ENCODE data around the gene TFB1M. TPM values are rescaled to one million over a fixed set of nuclear protein-coding genes. Genes with fewer than 3 reads are reported as not detected.

TFB1M gene
- total RNA-seq, 2 experiments from 2014 or later = 7.2 to 9.2 TPM

- intact Hi-C loops (cut with DNase I, micrococcal nuclease) = no loop called here
- Mint-ChIP-seq H3K36me3 (ENCODE audit: low read depth) (peaks cover 57% of the 10 kb centered on the region), H3K4me1 (ENCODE audit: low read depth) (peaks cover 12% of the 10 kb centered on the region), H3K4me3 (no peak overlapping the region), H3K9me3 (no peaks in the 10 kb centered on the region), H3K27me3 (no peaks in the 10 kb centered on the region), H3K27ac (no peak overlapping the region)
- Histone ChIP-seq H3K4me1 (ENCODE audit: insufficient read depth, low read length) (no peaks in the 10 kb centered on the region), H3K27ac (ENCODE audit: low read depth in 1 of 2, low read length in 2 of 2) (no peak overlapping the region), H3K36me3 (ENCODE audit: insufficient read depth, low read length) (peaks cover 19% of the 10 kb centered on the region), H3K9me3 (ENCODE audit: control insufficient read depth in 1 of 2, insufficient read depth in 1 of 2, low read length in 2 of 2) (no peaks in the 10 kb centered on the region), H3K27me3 (ENCODE audit: control insufficient read depth in 1 of 2, insufficient read depth in 2 of 2, low read length in 2 of 2) (no peaks in the 10 kb centered on the region), H3K4me3 (ENCODE audit: low read length) (no peak overlapping the region)
- no peak for TF ChIP-seq CTCF (IDR thresholded peaks at IDR 0.05)
- POLR2A ChIA-PET = no interaction called here
- DNase-seq (no peak), ATAC-seq (ENCODE audit: poor library complexity) (no peak)
- CTCF ChIA-PET = no interaction called here
These were observed 46.9 kb downstream of the TFB1M start for GRCh38 chr6:155267411-155267810.

GRCh38 chr6:155265843-155266535 lies 48.3 kb downstream of the TFB1M start:
- Mint-ChIP-seq H3K4me1 (ENCODE audit: low read depth) (peaks cover 12% of the 10 kb centered on the region), H3K27ac (no peak overlapping the region), H3K9me3 (no peaks in the 10 kb centered on the region), H3K36me3 (ENCODE audit: low read depth) (peaks cover 68% of the 10 kb centered on the region), H3K4me3 (no peak overlapping the region), H3K27me3 (no peaks in the 10 kb centered on the region)
- ATAC-seq (ENCODE audit: poor library complexity) (no peak), DNase-seq (no peak)
- no peak overlapping the region for H3K4me3 ChIP-seq (ENCODE audit: low read length)
- ChIA-PET POLR2A (no interaction called here), CTCF (no interaction called here)
- no peak overlapping the region for H3K27ac ChIP-seq (ENCODE audit: low read depth in 1 of 2, low read length in 2 of 2)
- intact Hi-C loops (cut with DNase I, micrococcal nuclease) = no loop called here
- H3K36me3 ChIP-seq (ENCODE audit: insufficient read depth, low read length) = peaks cover 22% of the 10 kb centered on the region
- no peak for TF ChIP-seq CTCF (IDR thresholded peaks at IDR 0.05)
- H3K27me3 ChIP-seq (ENCODE audit: control insufficient read depth in 1 of 2, insufficient read depth in 2 of 2, low read length in 2 of 2) = no peaks in the 10 kb centered on the region
- H3K9me3 ChIP-seq (ENCODE audit: control insufficient read depth in 1 of 2, insufficient read depth in 1 of 2, low read length in 2 of 2) = no peaks in the 10 kb centered on the region
- H3K4me1 ChIP-seq (ENCODE audit: insufficient read depth, low read length) = no peaks in the 10 kb centered on the region

- Mint-ChIP-seq H3K27me3 (no peaks in the 10 kb centered on the region), H3K4me3 (no peak overlapping the region), H3K9me3 (no peaks in the 10 kb centered on the region), H3K27ac (no peak overlapping the region), H3K36me3 (ENCODE audit: low read depth) (peaks cover 76% of the 10 kb centered on the region), H3K4me1 (ENCODE audit: low read depth) (peaks cover 12% of the 10 kb centered on the region)
- Histone ChIP-seq H3K4me1 (ENCODE audit: insufficient read depth, low read length) (no peaks in the 10 kb centered on the region), H3K27ac (ENCODE audit: low read depth in 1 of 2, low read length in 2 of 2) (no peak overlapping the region), H3K27me3 (ENCODE audit: control insufficient read depth in 1 of 2, insufficient read depth in 2 of 2, low read length in 2 of 2) (no peaks in the 10 kb centered on the region), H3K4me3 (ENCODE audit: low read length) (no peak overlapping the region), H3K36me3 (ENCODE audit: insufficient read depth, low read length) (peaks cover 31% of the 10 kb centered on the region), H3K9me3 (ENCODE audit: control insufficient read depth in 1 of 2, insufficient read depth in 1 of 2, low read length in 2 of 2) (no peaks in the 10 kb centered on the region)
- ATAC-seq (ENCODE audit: poor library complexity) (no peak), DNase-seq (no peak)
- TF ChIP-seq CTCF (IDR thresholded peaks at IDR 0.05) = no peak
- intact Hi-C loops (cut with DNase I, micrococcal nuclease) = no loop called here
- ChIA-PET CTCF (no interaction called here), POLR2A (no interaction called here)
These were observed 49.5 kb downstream of the TFB1M start for GRCh38 chr6:155264693-155265320.

Measured in CD4-positive, alpha-beta T cell (primary cell).